ENCODE measurements around the gene EPB41L2. TPM values are rescaled to one million over a fixed set of nuclear protein-coding genes. Genes with fewer than 3 reads are reported as not detected.

The EPB41L2 gene
- total RNA-seq, 1 experiment from 2014 or later: 74.8 TPM

DNA sequence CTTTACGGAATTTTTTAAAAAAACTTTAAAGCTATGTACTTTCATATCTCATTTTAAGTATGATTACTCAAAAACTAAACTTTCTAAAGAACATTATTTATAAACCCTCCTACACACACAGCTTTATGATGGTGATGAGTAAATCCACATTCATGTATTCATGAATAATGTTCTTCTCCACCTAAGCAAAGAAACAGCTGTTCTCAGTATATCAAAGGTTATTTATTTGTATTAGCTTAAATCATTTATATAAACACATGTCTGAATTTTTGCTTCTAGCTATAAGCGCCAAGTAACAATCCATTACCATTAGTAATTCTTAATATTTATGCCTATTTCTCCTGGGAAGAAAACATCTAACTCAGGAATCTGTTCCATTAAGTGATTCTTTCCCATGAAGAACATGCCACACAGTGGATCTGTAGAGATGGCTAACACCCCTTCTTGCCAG lies 172.5 kb downstream of the EPB41L2 start:
- H3K36me3 ChIP-seq (ENCODE audit: control insufficient read depth in 1 of 2, insufficient read depth in 2 of 2, low read length in 2 of 2): peaks cover 0 to 7% of the 10 kb centered on the region in 2 experiments; a peak in 1 of 4 replicates
- H3K79me2 ChIP-seq (ENCODE audit: insufficient read depth, low read length): no peaks in the 10 kb centered on the region
- ChIA-PET RAD21 (ENCODE audit: low non-redundant PET in 1 of 2, low total read pairs in 2 of 2, uncharacterized antibody in 2 of 2, unreplicated experiment in 2 of 2) (no interaction called here), CTCF (interaction anchor here (1.3 kb wide), 1 partner anchor 18 kb away, joined by 3 read pairs; no protein-coding TSS in a partner anchor), POLR2A (no interaction called here)
- H3K9me2 ChIP-seq (ENCODE audit: insufficient read depth): no peaks in the 10 kb centered on the region
- H3K27me3 ChIP-seq (ENCODE audit: insufficient read depth, low read length): no peaks in the 10 kb centered on the region
- no peak overlapping the region for H2AFZ ChIP-seq (ENCODE audit: low read depth, low read length, poor library complexity, severe bottlenecking)
- no peak overlapping the region for H3K4me2 ChIP-seq (ENCODE audit: low read length)
- H4K20me1 ChIP-seq (ENCODE audit: insufficient read depth): no peaks in the 10 kb centered on the region
- H3K27ac ChIP-seq (ENCODE audit: low read depth, low read length): no peak overlapping the region
- ATAC-seq (no peak), DNase-seq (ENCODE audit: low read depth, low spot score) (no peak)
- H3K4me1 ChIP-seq (ENCODE audit: control insufficient read depth in 1 of 2, insufficient read depth in 2 of 2, low read length in 2 of 2): no peaks in the 10 kb centered on the region
- no peak overlapping the region for H3K4me3 ChIP-seq (replicated peaks in 1 of 2; ENCODE audit: low read depth in 1 of 2, low read length in 2 of 2)
- H3K9ac ChIP-seq (ENCODE audit: low read length): no peak overlapping the region
- H3K9me3 ChIP-seq (ENCODE audit: control insufficient read depth in 1 of 2, insufficient read depth in 1 of 2, low read depth in 1 of 2, low read length in 2 of 2): no peaks in the 10 kb centered on the region
- intact Hi-C loops (cut with micrococcal nuclease): no loop called here
- TF ChIP-seq TCF7L2 (IDR thresholded peaks at IDR 0.05; ENCODE audit: borderline replicate concordance, extremely low read depth, insufficient read depth, insufficient read length) (no peak), ELF1 (IDR thresholded peaks at IDR 0.05; ENCODE audit: borderline replicate concordance, low read depth) (no peak), MAX (IDR thresholded peaks at IDR 0.05) (no peak), POLR2AphosphoS5 (IDR thresholded peaks at IDR 0.05; ENCODE audit: low read depth, low read length) (no peak), EZH2 (IDR thresholded peaks at IDR 0.05) (no peak), REST (IDR thresholded peaks at IDR 0.05; ENCODE audit: low read depth) (no peak)
- BruUV-seq (replicated peaks): no TSS peak
